ENCODE results near the gene CAPN8.
"Not testable (repeated sequence)": the region's sequence is repeated elsewhere in the genome, so short reads cannot be mapped to it uniquely, and the experiment has no call there.

The CAPN8 gene

GRCh38 chr1:223525957-223526356 lies 139.5 kb downstream of the CAPN8 start:
- DNase-seq (ENCODE audit: low read depth): no peak

DNA sequence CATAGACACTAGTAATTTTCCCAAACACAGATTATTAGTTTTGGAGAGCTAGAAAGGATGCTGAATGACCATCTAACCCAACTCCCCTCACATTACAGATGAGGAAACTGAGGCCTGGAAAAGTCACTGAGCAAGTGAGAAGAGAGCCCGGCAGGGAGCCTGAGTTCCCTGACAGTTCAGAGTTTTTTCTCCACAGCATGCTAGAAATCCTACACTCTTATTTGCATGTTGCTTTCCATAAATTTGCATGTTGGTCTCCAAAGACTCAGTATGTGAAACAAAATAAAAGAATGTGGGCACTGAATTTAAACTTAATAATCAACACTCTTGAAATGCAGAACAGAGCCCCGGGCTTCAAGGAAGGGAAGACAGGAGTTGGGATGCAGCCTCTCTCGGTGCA lies 140.0 kb downstream of the CAPN8 start:
- no peak for DNase-seq (ENCODE audit: low read depth)

DNA sequence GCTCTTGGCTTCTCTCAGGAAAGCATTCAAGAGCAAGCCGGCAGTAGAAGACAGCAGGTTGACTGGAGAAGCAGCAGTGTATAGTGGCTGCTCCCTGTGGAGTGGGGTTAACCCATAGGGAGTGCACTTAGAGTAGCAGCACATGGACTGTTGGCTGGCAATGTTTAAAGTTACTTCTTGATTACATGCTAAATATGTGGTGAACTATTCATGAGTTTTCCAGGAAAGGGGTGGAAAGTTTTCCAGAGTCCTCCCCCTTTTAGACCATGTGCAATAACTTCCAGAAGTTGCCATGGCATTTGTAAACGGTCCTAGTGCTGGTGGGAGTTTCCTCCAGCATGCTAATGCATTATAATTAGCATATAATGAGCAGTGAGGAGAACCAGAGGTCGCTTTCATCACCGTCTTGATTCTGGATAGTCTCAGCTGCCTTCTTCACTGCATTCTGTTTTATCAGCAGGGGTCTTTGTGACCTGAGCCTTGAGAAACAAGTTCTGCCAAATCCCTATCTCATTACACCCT lies 140.5 kb downstream of the CAPN8 start:
- DNase-seq (ENCODE audit: low read depth): no peak

- no peak for DNase-seq (ENCODE audit: low read depth)
Measured at GRCh38 chr1:223521150-223521549, 144.4 kb downstream of the CAPN8 start.

- DNase-seq (ENCODE audit: low read depth): no peak
Measured at GRCh38 chr1:223520200-223520599, 145.3 kb downstream of the CAPN8 start.

DNA sequence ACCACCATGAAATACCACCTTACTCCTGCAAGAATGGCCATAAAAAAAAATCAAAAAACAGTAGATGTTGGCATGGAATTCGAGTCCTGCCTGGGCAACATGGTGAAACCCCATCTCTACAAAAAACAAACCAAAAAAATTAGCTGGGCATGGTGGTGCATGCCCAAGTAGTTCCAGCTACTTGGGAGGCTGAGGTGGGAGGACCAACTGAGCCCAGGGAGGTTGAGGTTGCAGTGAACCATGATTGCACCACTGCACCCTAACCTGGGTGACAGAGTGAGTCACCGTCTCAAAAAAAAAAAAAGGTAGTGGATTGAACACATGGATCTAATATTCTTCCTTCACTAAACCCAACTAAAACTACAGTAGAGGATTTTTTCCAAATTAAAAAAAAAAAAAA lies 146.4 kb downstream of the CAPN8 start:
- DNase-seq (ENCODE audit: low read depth): no peak

DNA sequence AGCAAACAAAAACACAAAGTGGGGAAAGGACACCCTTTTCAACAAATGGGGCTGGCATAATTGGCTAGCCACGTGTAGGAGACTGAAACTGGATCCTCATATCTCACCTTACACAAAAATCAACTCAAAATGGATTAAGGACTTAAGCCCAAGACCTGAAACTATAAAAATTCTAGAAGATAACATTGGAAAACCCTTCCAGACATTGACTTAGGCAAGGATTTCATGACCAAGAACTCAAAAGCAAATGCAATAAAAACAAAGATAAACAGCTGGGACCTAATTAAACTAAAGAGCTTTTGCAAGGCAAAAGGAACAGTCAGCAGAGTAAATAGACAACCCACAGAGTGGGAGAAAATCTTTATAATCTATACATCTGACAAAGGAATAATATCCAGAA lies 146.9 kb downstream of the CAPN8 start:
- not testable (repeated sequence) for DNase-seq (ENCODE audit: low read depth)

- DNase-seq (ENCODE audit: low read depth): no peak
Measured at GRCh38 chr1:223515926-223516325, 149.6 kb downstream of the CAPN8 start.

- no peak for DNase-seq (ENCODE audit: low read depth)
Measured at GRCh38 chr1:223515421-223515820, 150.1 kb downstream of the CAPN8 start.

DNA sequence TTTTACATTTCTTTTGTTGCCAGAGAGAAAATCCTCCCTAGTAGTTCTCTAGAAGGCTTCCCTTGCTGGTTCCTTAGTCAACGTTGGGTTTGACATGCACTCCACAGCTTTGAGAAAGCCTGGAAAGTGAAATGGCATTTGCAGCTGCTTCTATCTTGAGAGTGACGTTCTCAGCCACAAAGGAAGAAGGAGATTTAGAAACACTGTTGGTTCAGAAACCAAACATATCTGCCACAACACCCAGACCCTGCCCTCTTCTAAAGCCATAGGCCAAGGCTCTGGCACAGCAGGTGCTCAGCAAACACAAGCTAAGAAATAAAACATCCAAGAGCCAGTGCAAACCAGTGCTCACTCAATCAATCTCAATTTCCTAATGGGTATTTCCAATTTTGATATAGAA lies 150.9 kb downstream of the CAPN8 start:
- no peak for DNase-seq (ENCODE audit: low read depth)

DNA sequence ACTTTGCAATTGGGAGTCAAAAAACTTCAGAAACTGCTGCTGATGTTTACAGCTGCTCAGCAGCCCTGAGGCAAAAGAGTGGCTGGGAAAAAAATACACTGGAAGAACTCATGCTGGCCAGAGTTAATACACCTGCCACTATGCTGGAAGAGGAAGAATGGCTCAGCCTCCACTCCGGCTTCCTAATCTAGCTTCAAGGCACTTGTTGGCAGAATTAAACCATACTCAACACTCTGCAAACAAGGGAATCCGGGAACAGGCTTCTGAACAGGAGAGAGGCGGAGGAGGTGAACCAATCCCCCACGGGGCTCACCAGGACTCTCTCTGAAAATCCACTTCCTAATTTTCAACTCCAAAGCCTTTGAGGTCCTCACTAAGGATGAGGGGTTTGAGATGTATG lies 152.2 kb downstream of the CAPN8 start:
- DNase-seq (ENCODE audit: low read depth): no peak

- no peak for DNase-seq (ENCODE audit: low read depth)
Measured at GRCh38 chr1:223512057-223512456, 153.4 kb downstream of the CAPN8 start.

GRCh38 chr1:223508796-223509195 lies 156.7 kb downstream of the CAPN8 start:
- no peak for DNase-seq (ENCODE audit: low read depth)

- peak; percentile 91 for DNase-seq (ENCODE audit: low read depth)
Measured at GRCh38 chr1:223504741-223505140, 160.8 kb downstream of the CAPN8 start.

DNA sequence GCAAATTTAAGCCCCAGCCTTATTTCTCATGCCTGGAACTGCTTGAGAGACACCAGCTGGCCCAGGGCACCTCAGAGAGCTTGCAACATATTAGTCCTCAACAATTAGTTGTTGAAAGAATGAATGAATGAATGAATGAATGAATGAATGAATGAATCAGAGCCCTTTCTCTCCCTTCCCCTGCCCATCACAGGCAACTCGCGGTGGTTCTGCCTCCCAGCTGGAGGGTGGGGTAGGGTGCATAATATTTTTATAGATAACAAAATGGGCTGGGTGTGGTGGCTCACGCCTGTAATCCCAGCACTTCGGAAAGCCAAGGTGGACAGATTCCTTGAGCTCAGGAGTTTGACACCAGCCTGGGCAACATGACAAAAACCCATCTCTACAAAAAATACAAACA lies 162.2 kb downstream of the CAPN8 start:
- no peak for DNase-seq (ENCODE audit: low read depth)

DNA sequence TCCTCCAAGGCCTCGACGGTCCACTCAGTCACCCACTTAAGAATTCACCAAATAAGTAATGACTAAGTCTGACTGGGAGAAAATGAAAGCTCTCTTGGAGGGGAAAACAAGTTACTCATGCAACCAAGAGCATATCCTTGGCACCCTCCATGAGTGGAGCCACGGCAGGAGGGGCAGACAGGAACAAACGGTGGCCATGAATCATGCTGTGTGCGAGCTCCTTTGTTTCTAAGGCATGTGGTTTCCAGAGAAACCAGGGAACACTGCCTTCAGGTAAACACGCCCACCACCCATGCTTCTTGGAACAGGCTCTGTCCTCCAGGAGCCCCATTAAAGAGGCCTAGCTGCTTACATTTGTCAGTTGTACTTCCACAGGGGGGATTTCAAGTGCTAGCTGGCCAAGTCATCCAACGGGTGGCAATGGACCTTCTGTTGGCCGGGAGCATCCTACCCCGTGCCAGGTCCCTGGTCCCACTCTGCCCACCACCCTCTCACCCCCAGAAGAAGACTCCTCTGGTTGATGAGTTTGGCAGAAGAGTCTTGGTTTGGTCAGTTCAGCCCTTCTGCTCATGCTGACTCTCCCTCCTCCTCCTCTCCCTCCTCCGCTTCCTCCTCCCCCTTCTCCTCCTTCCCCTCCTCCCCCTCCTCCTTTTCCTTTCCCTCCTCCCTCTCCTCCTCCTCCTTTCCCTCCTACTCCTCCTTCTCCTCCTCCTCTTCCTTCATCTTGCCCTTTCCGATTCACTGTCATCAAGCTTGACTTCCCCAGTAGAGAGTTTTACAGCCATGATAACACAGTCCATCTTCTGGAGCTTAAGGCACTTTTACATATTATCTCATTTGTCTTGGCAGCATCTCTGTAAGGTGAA lies 164.7 kb downstream of the CAPN8 start:
- DNase-seq (ENCODE audit: low read depth): peak; percentile 80

DNA sequence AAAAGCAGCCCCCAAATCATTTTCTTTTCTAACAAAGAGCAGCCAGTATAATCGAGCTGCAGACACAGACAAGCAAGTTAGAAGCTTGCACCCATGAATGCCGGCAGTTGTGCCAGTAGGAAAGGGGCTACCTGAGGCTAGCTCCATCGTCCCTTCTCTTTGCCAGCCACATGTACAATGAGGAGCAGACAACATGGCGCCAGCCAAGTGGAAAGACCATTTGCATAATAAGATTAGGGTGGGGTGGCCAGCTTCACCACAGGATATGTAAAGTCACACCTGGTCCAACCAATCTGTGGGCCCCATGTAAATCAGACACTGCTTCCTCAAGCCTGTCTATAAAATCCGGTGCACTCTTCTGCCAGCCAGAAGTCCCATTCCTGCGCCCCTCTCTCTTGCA lies 168.6 kb downstream of the CAPN8 start:
- no peak for DNase-seq (ENCODE audit: low read depth)

DNA sequence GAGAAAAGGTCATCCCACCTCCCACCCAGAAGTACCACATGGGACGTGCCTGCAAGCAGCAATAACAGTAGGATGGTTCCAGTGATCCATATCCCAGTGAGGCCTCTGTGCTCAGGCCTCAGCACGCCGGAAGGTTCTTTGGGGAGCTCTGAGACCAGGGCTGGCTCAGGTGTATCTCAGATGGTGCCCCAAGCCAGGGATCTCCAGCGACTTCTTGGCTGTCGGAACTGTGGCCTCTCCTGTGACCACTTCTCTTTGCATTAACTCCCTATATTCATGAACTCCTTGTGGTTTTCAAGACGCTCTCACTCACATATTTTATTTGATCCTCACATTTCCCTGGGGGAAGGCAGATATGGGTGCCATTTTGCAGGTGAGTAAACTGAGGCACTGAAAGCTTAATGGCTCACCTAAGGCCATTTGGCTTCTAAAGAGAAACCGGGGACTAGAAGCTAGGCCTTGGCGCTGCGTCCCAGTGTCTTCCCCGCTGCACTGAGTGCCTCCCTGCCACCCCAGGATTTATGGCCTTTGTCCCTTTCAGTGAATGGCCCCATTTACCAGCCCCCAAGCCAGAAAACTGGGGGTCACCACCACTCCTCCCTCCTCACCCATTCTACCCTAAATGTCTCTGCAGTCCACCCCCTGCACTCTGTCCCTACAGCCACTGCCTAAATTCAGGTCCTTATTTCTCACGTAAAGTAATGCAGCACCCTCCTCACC lies 170.4 kb downstream of the CAPN8 start:
- no peak for DNase-seq (ENCODE audit: low read depth)

- DNase-seq (ENCODE audit: low read depth): no peak
Measured at GRCh38 chr1:223492044-223492443, 173.5 kb downstream of the CAPN8 start.
